IgD-negative memory B cell (primary cell): Measurements from ENCODE around the gene MBD5. TPM values are rescaled to one million over a fixed set of nuclear protein-coding genes. Genes with fewer than 3 reads are reported as not detected.

Experiments used
- H3K27ac Mint-ChIP-seq, 3 donors: one replicate each; pipeline ENCODE4 v1.8.0; 2020 to 2022; ENCODE audit warnings: mild to moderate bottlenecking in 3 of 3, mixed read lengths in 3 of 3, moderate library complexity in 1 of 3
- H3K27me3 Mint-ChIP-seq: one replicate; pipeline ENCODE4 v1.8.0; 2021; ENCODE audit warnings: mixed read lengths
- H3K36me3 Mint-ChIP-seq: one replicate; pipeline ENCODE4 v1.8.0; 2020; ENCODE audit warnings: mild to moderate bottlenecking, mixed read lengths
- H3K4me1 Mint-ChIP-seq, 3 donors: one replicate each; pipeline ENCODE4 v1.8.0; 2020 to 2022; ENCODE audit warnings: mixed read lengths in 3 of 3, mild to moderate bottlenecking in 1 of 3
- H3K4me3 Mint-ChIP-seq, 4 donors: one replicate each; pipeline ENCODE4 v1.8.0; 2020 to 2022; ENCODE audit warnings: mild to moderate bottlenecking in 4 of 4, mixed read lengths in 4 of 4, moderate library complexity in 3 of 4
- H3K9me3 Mint-ChIP-seq, 3 donors: one replicate each; pipeline ENCODE4 v1.8.0; 2020 to 2021; ENCODE audit warnings: mixed read lengths in 3 of 3, mild to moderate bottlenecking in 1 of 3
- polyA plus RNA-seq: library from polyadenylated mRNA; unstranded; fragments of 300-500 nt; fragmentation: Illumina TruSeq; gene quantifications from one replicate; pipeline ENCODE4 v1.2.3, GENCODE V29; 2021

Gene MBD5
- polyA plus RNA-seq, 1 donor from 2014 or later: 6.8 TPM

- Mint-ChIP-seq H3K9me3 (peaks cover 1 to 3% (median 2%) of the 10 kb centered on the region in 3 donors), H3K27me3 (no peaks in the 10 kb centered on the region), H3K4me3 (peak overlapping the region in 1 of 4 donors; percentile 12), H3K4me1 (peaks cover 0 to 1% (median 0%) of the 10 kb centered on the region in 3 donors), H3K36me3 (peaks cover 19% of the 10 kb centered on the region), H3K27ac (no peak overlapping the region)
These were observed 381.9 kb downstream of the MBD5 start for GRCh38 chr2:148402786-148403185.

- no peak overlapping the region for H3K27ac Mint-ChIP-seq
- peaks cover 0 to 21% (median 16%) of the 10 kb centered on the region in 3 donors for H3K9me3 Mint-ChIP-seq
- peaks cover 26% of the 10 kb centered on the region for H3K36me3 Mint-ChIP-seq
- H3K4me1 Mint-ChIP-seq: peaks cover 1 to 13% (median 4%) of the 10 kb centered on the region in 3 donors
- H3K4me3 Mint-ChIP-seq: no peak overlapping the region
- no peaks in the 10 kb centered on the region for H3K27me3 Mint-ChIP-seq
These were observed 390.0 kb downstream of the MBD5 start for GRCh38 chr2:148410899-148411298.

DNA sequence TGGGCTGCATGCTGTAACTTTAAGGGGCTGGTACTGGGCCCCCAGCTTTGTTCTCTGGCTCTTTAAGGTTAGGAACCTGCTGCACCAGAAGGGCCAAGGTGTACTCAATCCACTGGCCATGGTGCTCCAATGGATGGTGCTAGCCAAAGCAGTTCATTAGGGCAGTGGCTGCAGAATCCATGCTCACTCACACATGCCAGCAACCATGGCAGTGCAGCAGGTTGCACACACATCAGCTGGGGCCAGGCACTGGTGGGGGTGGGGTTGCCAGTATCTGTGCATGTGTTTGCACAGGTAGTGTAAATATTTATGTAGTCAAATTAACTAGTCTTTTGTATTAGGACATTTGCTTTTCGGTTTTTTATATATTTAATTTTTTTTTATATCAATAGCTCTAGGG lies 395.4 kb downstream of the MBD5 start:
- Mint-ChIP-seq H3K4me3 (no peak overlapping the region), H3K27ac (no peak overlapping the region), H3K9me3 (peaks cover 0 to 21% (median 18%) of the 10 kb centered on the region in 3 donors), H3K36me3 (peaks cover 15% of the 10 kb centered on the region), H3K4me1 (peaks cover 1 to 17% (median 4%) of the 10 kb centered on the region in 3 donors), H3K27me3 (no peaks in the 10 kb centered on the region)

GRCh38 chr2:148430101-148430500 lies 409.2 kb downstream of the MBD5 start:
- H3K9me3 Mint-ChIP-seq: peaks cover 0 to 15% (median 4%) of the 10 kb centered on the region in 3 donors
- peaks cover 4% of the 10 kb centered on the region for H3K36me3 Mint-ChIP-seq
- H3K4me3 Mint-ChIP-seq: no peak overlapping the region
- H3K27me3 Mint-ChIP-seq: no peaks in the 10 kb centered on the region
- H3K4me1 Mint-ChIP-seq: peaks cover 4 to 9% (median 7%) of the 10 kb centered on the region in 3 donors
- H3K27ac Mint-ChIP-seq: no peak overlapping the region

DNA sequence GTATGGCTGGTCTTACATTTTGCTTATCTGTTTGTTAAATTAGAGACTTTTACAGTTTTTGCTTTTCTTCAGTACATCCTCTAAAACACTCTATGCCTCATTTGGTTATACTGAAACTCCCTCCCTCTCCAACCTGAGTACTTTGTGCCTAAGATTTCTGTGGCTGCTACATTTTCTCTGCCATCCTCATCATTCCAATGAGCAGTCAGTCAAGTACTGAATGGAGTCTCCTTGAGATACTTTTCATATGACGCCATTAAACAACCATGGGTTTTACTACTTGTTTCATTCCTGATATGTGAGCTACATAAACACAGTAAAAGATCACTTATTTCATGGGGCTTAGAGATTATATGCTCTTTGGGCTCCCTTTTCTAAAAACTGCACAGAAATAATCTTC lies 427.0 kb downstream of the MBD5 start:
- H3K4me3 Mint-ChIP-seq: no peak overlapping the region
- no peaks in the 10 kb centered on the region for H3K9me3 Mint-ChIP-seq
- peak overlapping the region in 1 of 3 donors; percentile 45 for H3K27ac Mint-ChIP-seq
- no peaks in the 10 kb centered on the region for H3K4me1 Mint-ChIP-seq
- H3K36me3 Mint-ChIP-seq: peaks cover 5% of the 10 kb centered on the region
- no peaks in the 10 kb centered on the region for H3K27me3 Mint-ChIP-seq

- Mint-ChIP-seq H3K4me1 (no peaks in the 10 kb centered on the region), H3K27me3 (no peaks in the 10 kb centered on the region), H3K9me3 (no peaks in the 10 kb centered on the region), H3K36me3 (peaks cover 2% of the 10 kb centered on the region), H3K4me3 (no peak overlapping the region), H3K27ac (peak overlapping the region in 1 of 3 donors; percentile 50)
These were observed 429.6 kb downstream of the MBD5 start for GRCh38 chr2:148450531-148450930.

DNA sequence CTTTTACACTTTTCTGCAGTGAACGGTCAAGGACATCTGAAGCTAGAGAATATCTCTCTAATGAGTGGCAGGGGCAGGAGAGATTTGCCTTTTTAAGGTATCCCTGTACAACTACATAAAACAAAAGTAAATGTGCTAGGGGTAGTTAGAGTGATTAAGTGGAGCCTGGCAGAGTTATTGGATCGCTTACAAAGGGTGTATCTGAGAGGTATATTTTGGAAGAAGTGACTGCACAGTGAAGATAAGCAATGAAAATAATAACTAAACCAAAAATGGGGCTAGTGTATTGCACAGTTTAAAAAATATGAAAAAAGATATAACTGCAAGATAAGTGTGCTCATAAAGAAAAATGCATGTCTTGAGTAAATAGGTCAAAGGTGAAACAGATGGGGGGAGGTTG lies 430.2 kb downstream of the MBD5 start:
- Mint-ChIP-seq H3K27ac (no peak overlapping the region), H3K36me3 (peaks cover 2% of the 10 kb centered on the region), H3K27me3 (no peaks in the 10 kb centered on the region), H3K4me1 (no peaks in the 10 kb centered on the region), H3K9me3 (no peaks in the 10 kb centered on the region), H3K4me3 (no peak overlapping the region)

DNA sequence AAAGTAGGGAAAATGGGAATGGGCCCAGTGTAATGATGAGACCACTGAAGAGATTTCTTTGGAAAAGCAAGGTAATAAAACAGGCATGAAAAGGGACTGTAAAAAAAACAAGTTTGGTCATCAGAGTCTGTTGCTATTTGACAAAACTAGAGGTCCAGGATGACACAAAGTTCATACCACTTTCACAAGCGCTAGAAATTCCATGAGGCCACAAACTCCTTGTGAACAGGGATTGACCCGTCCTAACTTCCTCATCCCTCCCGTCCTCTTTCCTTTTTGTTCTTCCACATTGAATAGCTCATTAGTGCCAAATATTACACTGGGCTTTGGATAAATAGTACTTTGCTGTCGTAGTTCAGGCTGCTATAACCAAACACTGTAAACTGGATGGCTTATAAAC lies 434.9 kb downstream of the MBD5 start:
- Mint-ChIP-seq H3K36me3 (peaks cover 4% of the 10 kb centered on the region), H3K27ac (no peak overlapping the region), H3K4me3 (no peak overlapping the region), H3K9me3 (no peaks in the 10 kb centered on the region), H3K27me3 (no peaks in the 10 kb centered on the region), H3K4me1 (peaks cover 0 to 1% (median 0%) of the 10 kb centered on the region in 3 donors)

GRCh38 chr2:148458171-148458570 lies 437.3 kb downstream of the MBD5 start:
- Mint-ChIP-seq H3K4me1 (peaks cover 0 to 1% (median 0%) of the 10 kb centered on the region in 3 donors), H3K36me3 (peaks cover 9% of the 10 kb centered on the region), H3K27me3 (no peaks in the 10 kb centered on the region), H3K27ac (no peak overlapping the region), H3K4me3 (no peak overlapping the region), H3K9me3 (no peaks in the 10 kb centered on the region)

DNA sequence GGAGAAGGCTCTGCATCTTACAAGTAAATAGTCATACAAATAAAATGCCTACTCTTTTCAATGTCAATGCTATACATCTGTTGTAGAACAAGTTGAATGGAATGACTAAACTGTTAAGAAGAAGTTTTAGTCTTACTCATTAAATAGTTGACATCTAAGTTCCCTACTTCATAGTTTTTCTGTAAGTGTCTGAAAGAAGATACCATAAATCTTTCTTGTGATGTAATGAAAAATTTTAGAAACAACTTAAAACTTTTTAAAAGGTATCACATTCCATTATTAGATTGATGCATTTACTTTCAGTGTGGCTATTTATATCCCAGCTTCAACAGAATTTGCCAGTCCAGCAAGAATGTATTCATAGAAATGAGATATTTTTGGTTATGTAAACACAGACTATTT lies 438.5 kb downstream of the MBD5 start:
- Mint-ChIP-seq H3K9me3 (no peaks in the 10 kb centered on the region), H3K36me3 (peaks cover 13% of the 10 kb centered on the region), H3K27ac (no peak overlapping the region), H3K27me3 (no peaks in the 10 kb centered on the region), H3K4me3 (no peak overlapping the region), H3K4me1 (peaks cover 0 to 1% (median 0%) of the 10 kb centered on the region in 3 donors)

GRCh38 chr2:148461876-148462275 lies 441.0 kb downstream of the MBD5 start:
- peaks cover 0 to 1% (median 0%) of the 10 kb centered on the region in 3 donors for H3K4me1 Mint-ChIP-seq
- H3K9me3 Mint-ChIP-seq: no peaks in the 10 kb centered on the region
- no peak overlapping the region for H3K27ac Mint-ChIP-seq
- H3K4me3 Mint-ChIP-seq: no peak overlapping the region
- peaks cover 13% of the 10 kb centered on the region for H3K36me3 Mint-ChIP-seq
- H3K27me3 Mint-ChIP-seq: no peaks in the 10 kb centered on the region

- H3K4me3 Mint-ChIP-seq: no peak overlapping the region
- H3K27me3 Mint-ChIP-seq: no peaks in the 10 kb centered on the region
- no peak overlapping the region for H3K27ac Mint-ChIP-seq
- no peaks in the 10 kb centered on the region for H3K36me3 Mint-ChIP-seq
- no peaks in the 10 kb centered on the region for H3K4me1 Mint-ChIP-seq
- H3K9me3 Mint-ChIP-seq: no peaks in the 10 kb centered on the region
These were observed 454.7 kb downstream of the MBD5 start for GRCh38 chr2:148475626-148476025.

DNA sequence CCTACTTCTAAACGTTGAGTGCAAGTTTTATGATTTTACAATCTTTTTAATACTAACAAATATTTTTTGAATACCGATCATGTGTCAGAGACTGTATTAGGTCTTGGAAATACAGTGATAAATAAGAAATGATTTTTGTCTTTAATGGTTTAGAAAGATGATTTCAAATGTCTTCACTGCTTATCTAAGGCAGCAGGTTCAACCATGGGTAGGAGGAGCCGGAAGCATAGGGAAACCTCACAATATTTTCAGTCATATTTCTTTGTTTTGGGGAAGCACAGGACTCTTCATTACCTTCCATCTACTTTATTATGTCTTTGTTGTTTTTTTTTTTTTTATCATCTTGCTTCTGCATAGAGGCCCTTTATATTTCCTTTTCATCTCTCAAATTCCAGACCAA lies 458.5 kb downstream of the MBD5 start:
- peaks cover 0 to 1% (median 0%) of the 10 kb centered on the region in 3 donors for H3K9me3 Mint-ChIP-seq
- H3K36me3 Mint-ChIP-seq: peaks cover 3% of the 10 kb centered on the region
- H3K27ac Mint-ChIP-seq: no peak overlapping the region
- no peaks in the 10 kb centered on the region for H3K27me3 Mint-ChIP-seq
- H3K4me3 Mint-ChIP-seq: no peak overlapping the region
- H3K4me1 Mint-ChIP-seq: peaks cover 0 to 1% (median 0%) of the 10 kb centered on the region in 3 donors

DNA sequence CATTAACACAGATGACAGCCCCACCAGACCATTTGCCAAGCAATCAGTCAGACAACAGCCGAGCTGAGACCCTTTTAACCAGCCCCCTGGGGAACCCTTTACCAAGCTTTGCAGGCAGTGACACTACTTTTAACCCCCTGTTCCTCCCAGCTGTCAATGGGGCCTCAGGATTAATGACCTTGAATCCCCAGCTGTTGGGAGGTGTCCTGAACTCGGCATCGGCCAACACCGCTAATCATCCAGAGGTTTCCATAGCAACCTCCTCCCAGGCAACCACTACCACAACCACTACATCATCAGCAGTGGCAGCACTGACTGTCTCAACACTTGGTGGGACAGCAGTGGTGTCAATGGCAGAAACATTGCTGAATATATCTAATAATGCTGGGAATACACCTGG lies 462.8 kb downstream of the MBD5 start:
- H3K27ac Mint-ChIP-seq: no peak overlapping the region
- no peaks in the 10 kb centered on the region for H3K27me3 Mint-ChIP-seq
- H3K9me3 Mint-ChIP-seq: peaks cover 0 to 1% (median 0%) of the 10 kb centered on the region in 3 donors
- H3K36me3 Mint-ChIP-seq: peaks cover 8% of the 10 kb centered on the region
- H3K4me3 Mint-ChIP-seq: no peak overlapping the region
- H3K4me1 Mint-ChIP-seq: peaks cover 0 to 1% (median 0%) of the 10 kb centered on the region in 3 donors

- Mint-ChIP-seq H3K27me3 (no peaks in the 10 kb centered on the region), H3K4me1 (peaks cover 0 to 1% (median 0%) of the 10 kb centered on the region in 3 donors), H3K9me3 (peaks cover 0 to 1% (median 0%) of the 10 kb centered on the region in 3 donors), H3K27ac (no peak overlapping the region), H3K36me3 (peaks cover 8% of the 10 kb centered on the region), H3K4me3 (no peak overlapping the region)
These were observed 463.2 kb downstream of the MBD5 start for GRCh38 chr2:148484066-148484465.

DNA sequence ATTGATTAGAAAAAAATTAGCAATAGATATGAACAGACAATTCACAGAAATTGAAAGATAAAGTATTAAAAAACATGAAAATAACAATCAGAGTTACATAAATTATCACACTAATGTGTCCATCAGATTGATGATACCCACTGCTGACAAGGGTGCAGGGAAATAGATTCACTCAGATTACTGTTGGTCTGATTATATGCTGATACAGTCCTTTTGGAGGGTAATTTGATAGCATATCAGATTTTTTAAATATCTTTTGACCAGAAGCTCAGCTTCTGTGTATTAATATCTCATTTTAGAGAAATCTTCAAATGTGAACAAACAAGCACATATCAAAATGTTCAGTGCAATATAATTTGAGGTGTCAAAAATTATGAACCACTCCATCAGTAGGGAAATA lies 465.8 kb downstream of the MBD5 start:
- H3K36me3 Mint-ChIP-seq: peaks cover 12% of the 10 kb centered on the region
- H3K27ac Mint-ChIP-seq: no peak overlapping the region
- peaks cover 0 to 1% (median 0%) of the 10 kb centered on the region in 3 donors for H3K9me3 Mint-ChIP-seq

More for the DNA sequence above, 465.8 kb downstream of the MBD5 start:
- H3K27me3 Mint-ChIP-seq: no peaks in the 10 kb centered on the region
- H3K4me1 Mint-ChIP-seq: peaks cover 0 to 1% (median 0%) of the 10 kb centered on the region in 3 donors
- H3K4me3 Mint-ChIP-seq: no peak overlapping the region
